GM12878 (cell line): ENCODE data around the gene CACNA2D3. TPM values are rescaled to one million over a fixed set of nuclear protein-coding genes. Genes with fewer than 3 reads are reported as not detected.

Experiments
- ATAC-seq: fragments of 200-7000 bp; cut with Tn5 transposase; 3 replicates; pipeline ENCODE4 v1.9.1; 2020; ENCODE audit warnings: mild to moderate bottlenecking, moderate library complexity
- BruUV-seq: library from RNA; stranded (reverse); fragments of 400-500 nt; replicated peaks from 2 replicates; lab custom pipeline; 2021; lab: Mats Ljungman, UMichigan
- CTCF ChIA-PET: fragments of 300-600 bp; sonication (Branson Sonifier 250); formaldehyde crosslinking; extraction: SDS; loops from one replicate; lab custom pipeline; 2021; ENCODE audit warnings: inconsistent platforms; lab: Yijun Ruan, JAX
- POLR2A ChIA-PET: fragments of 350-600 bp; formaldehyde crosslinking; extraction: SDS; loops from one replicate; lab custom pipeline; 2021; ENCODE audit warnings: inconsistent platforms; lab: Charles Lee
- RAD21 ChIA-PET: fragments of 300-600 bp; sonication (Branson Sonifier 250); formaldehyde crosslinking; loops from one replicate; lab custom pipeline; 2023; ENCODE audit warnings: antibody characterized with exemption; ENCODE audit not compliant: unreplicated experiment; lab: Charles Lee
- SMC1A ChIA-PET: fragments of 300-600 bp; sonication (Branson Sonifier 250); formaldehyde crosslinking; loops from one replicate; lab custom pipeline; 2023; ENCODE audit not compliant: unreplicated experiment, uncharacterized antibody; lab: Charles Lee
- DNase-seq: peaks from one replicate; pipeline ENCODE4 v3.0.0-alpha.2; 2011; ENCODE audit warnings: low read depth, low spot score
- FAIRE-seq: peaks from 3 replicates; lab custom pipeline; 2011; peaks lifted over from hg19 to GRCh38; lab: Jason Lieb, UNC
- H2AFZ ChIP-seq: 2 replicates; pipeline ENCODE4 v1.6.0; 2011; ENCODE audit warnings: low read depth, low read length, control low read depth; ENCODE audit not compliant: control insufficient read depth
- H3K27ac ChIP-seq: 2 replicates; pipeline ENCODE4 v1.5.1; 2011; ENCODE audit warnings: control low read depth; ENCODE audit not compliant: control insufficient read depth, insufficient read depth
- H3K27me3 ChIP-seq, 2 experiments: replicated peaks in 1 of 2; 2 replicates each; pipeline versions ENCODE4 v1.6.0 to v1.6.1; 2011; ENCODE audit warnings: low read length in 1 of 2; ENCODE audit not compliant: control insufficient read depth in 2 of 2, insufficient read depth in 2 of 2
- H3K36me3 ChIP-seq, 2 experiments: 2 replicates each; pipeline ENCODE4 v1.5.1; 2011; ENCODE audit warnings: low read length in 1 of 2; ENCODE audit not compliant: control insufficient read depth in 2 of 2, insufficient read depth in 2 of 2
- H3K4me1 ChIP-seq: 2 replicates; pipeline ENCODE4 v1.6.1; 2011; ENCODE audit warnings: mild to moderate bottlenecking, low read length, moderate library complexity, mixed read lengths; ENCODE audit not compliant: control insufficient read depth, insufficient read depth
- H3K4me2 ChIP-seq: 2 replicates; pipeline ENCODE4 v1.6.0; 2011; ENCODE audit warnings: control low read depth; ENCODE audit not compliant: control insufficient read depth, insufficient read depth
- H3K4me3 ChIP-seq: fragments of 200-600 bp; sonication (generic); 2 replicates; pipeline ENCODE4 v1.5.1; 2016
- H3K79me2 ChIP-seq: 2 replicates; pipeline ENCODE4 v1.6.0; 2011; ENCODE audit warnings: low read length; ENCODE audit not compliant: control insufficient read depth, insufficient read depth
- H3K9ac ChIP-seq: 2 replicates; pipeline ENCODE4 v1.8.0; 2011; ENCODE audit warnings: low read length, control low read depth, mixed read lengths; ENCODE audit not compliant: control insufficient read depth, insufficient read depth
- H3K9me3 ChIP-seq: replicated peaks from 3 replicates; pipeline ENCODE4 v1.5.1; 2011; ENCODE audit warnings: mild to moderate bottlenecking, low read length; ENCODE audit not compliant: control insufficient read depth, insufficient read depth
- H4K20me1 ChIP-seq: 2 replicates; pipeline ENCODE4 v1.6.0; 2011; ENCODE audit not compliant: control insufficient read depth, insufficient read depth
- BRCA1 ChIP-seq: IDR thresholded peaks from 2 replicates; pipeline ENCODE4 v1.6.1; 2011; ENCODE audit warnings: low read depth, low read length, improper control_type of control experiment
- CBX5 ChIP-seq: sonication (generic); IDR thresholded peaks from 2 replicates; pipeline ENCODE4 v1.6.1; 2016; ENCODE audit warnings: low read depth, moderate library complexity, mild to moderate bottlenecking, inconsistent platforms
- GABPA ChIP-seq: IDR thresholded peaks from 2 replicates; pipeline ENCODE4 v1.6.1; 2014; ENCODE audit warnings: antibody characterized with exemption, low read depth, mild to moderate bottlenecking, inconsistent platforms
- IKZF2 ChIP-seq, 2 experiments: fragments of 450-650 bp; IDR thresholded peaks; 2 replicates each; pipeline ENCODE4 v1.6.1; 2017; ENCODE audit warnings: mild to moderate bottlenecking in 2 of 2, moderate library complexity in 2 of 2
- IRF4 ChIP-seq: IDR thresholded peaks from 2 replicates; pipeline ENCODE4 v1.6.1; 2011; ENCODE audit warnings: low read depth, low read length
- NFYA ChIP-seq: IDR thresholded peaks from 2 replicates; pipeline ENCODE4 v1.6.1; 2011; ENCODE audit warnings: low read depth, mild to moderate bottlenecking, low read length, improper control_type of control experiment, borderline replicate concordance
- NRF1 ChIP-seq: conservative IDR thresholded peaks from 2 replicates; pipeline ENCODE4 v1.6.1; 2011; ENCODE audit warnings: mild to moderate bottlenecking, low read depth, low read length, improper control_type of control experiment
- PKNOX1 ChIP-seq: fragments of 450-650 bp; IDR thresholded peaks from 2 replicates; pipeline ENCODE4 v1.6.1; 2016; ENCODE audit warnings: mild to moderate bottlenecking
- POLR2AphosphoS5 ChIP-seq: IDR thresholded peaks from 2 replicates; pipeline ENCODE4 v1.6.1; 2011; ENCODE audit warnings: mild to moderate bottlenecking, low read length, inconsistent platforms
- SP1 ChIP-seq: IDR thresholded peaks from one replicate; pipeline ENCODE4 v1.6.1; 2011; ENCODE audit warnings: low read depth, low read length
- SREBF2 ChIP-seq: IDR thresholded peaks from 2 replicates; pipeline ENCODE4 v1.6.1; 2012; ENCODE audit warnings: mild to moderate bottlenecking, low read length
- STAT3 ChIP-seq: IDR thresholded peaks from 2 replicates; pipeline ENCODE4 v1.6.1; 2011; ENCODE audit warnings: low read depth, low read length, improper control_type of control experiment
- TAF1 ChIP-seq: IDR thresholded peaks from 2 replicates; pipeline ENCODE4 v1.6.1; 2011; ENCODE audit warnings: mild to moderate bottlenecking, low read depth, low read length, borderline replicate concordance
- ZNF217 ChIP-seq: fragments of 450-650 bp; IDR thresholded peaks from 2 replicates; pipeline ENCODE4 v1.6.1; 2017; ENCODE audit warnings: antibody characterized with exemption, mild to moderate bottlenecking
- ZNF592 ChIP-seq: fragments of 450-650 bp; IDR thresholded peaks from 2 replicates; pipeline ENCODE4 v1.6.1; 2017; ENCODE audit warnings: mild to moderate bottlenecking, moderate library complexity
- WGBS: methylation state at CpG from one replicate; pipeline ENCODE4 v1.1.6; 2016; ENCODE audit warnings: low lambda C conversion rate; ENCODE audit not compliant: insufficient replicate concordance, insufficient coverage; ENCODE audit errors: missing lambda C conversion rate; 5-methylcytosine and 5-hydroxymethylcytosine counted together
- in situ Hi-C: fragments of 300-500 bp; cut with MboI; formaldehyde crosslinking; loops from 9 replicates; pipeline ENCODE4 v1.14.3; 2018; ENCODE audit warnings: mixed read lengths
- intact Hi-C: fragments of 100-400 bp; cut with micrococcal nuclease; formaldehyde crosslinking; loops from one replicate; pipeline ENCODE4 v1.14.2; 2022; ENCODE audit not compliant: unreplicated experiment
- polyA plus RNA-seq, 11 experiments: library from polyadenylated mRNA; depleted of rRNA in 4 of 11; unstranded in 6 of 11; stranded (reverse) in 5 of 11; fragments of >200 nt; fragmentation: Nextera tagmentation in 4 of 11; fragmentation: Illumina TruSeq in 1 of 11; extraction: Ambion mirVana in 4 of 11; extraction: Trizol in 1 of 11; gene quantifications; 1 replicate in 1 of 11; 2 replicates in 10 of 11; pipeline versions ENCODE4 v1.2.1 to v1.2.3, GENCODE V29; 2011 to 2016; ENCODE audit warnings: inconsistent platforms in 2 of 11, missing spikeins in 2 of 11, low read depth in 1 of 11
- total RNA-seq, 4 experiments: library from RNA; depleted of rRNA in 3 of 4; stranded (reverse); fragments of >200 nt in 3 of 4; fragmentation: Illumina TruSeq in 1 of 4; extraction: Trizol in 1 of 4; gene quantifications; 2 replicates each; pipeline versions ENCODE4 v1.2.1 to v1.2.3, GENCODE V29; 2013 to 2021

Gene CACNA2D3
- total and polyA plus RNA-seq, 10 of the 15 experiments (the other 5 are each of a cell fraction or from before 2014, with no cell fraction given), result not detected

- in situ Hi-C loops, result no loop called here
- CTCF ChIA-PET, result interaction anchor here (1.0 kb wide), 1 partner anchor 8 kb away, joined by 3 read pairs; no protein-coding TSS in a partner anchor
Observed at GRCh38 chr3:54845011-54845410, 722.7 kb downstream of the CACNA2D3 start.

GRCh38 chr3:54845551-54845950 lies 723.2 kb downstream of the CACNA2D3 start:
- no peak for FAIRE-seq
- DNase-seq, result no peak
- Histone ChIP-seq H3K4me1 (no peaks in the 10 kb centered on the region), H3K9me3 (no peaks in the 10 kb centered on the region), H3K27me3 (no peaks in the 10 kb centered on the region; a peak in 1 of 4 replicates), H3K79me2 (no peaks in the 10 kb centered on the region), H4K20me1 (no peaks in the 10 kb centered on the region), H3K4me3 (no peak overlapping the region), H3K36me3 (no peaks in the 10 kb centered on the region), H3K9ac (no peak overlapping the region), H2AFZ (no peak overlapping the region), H3K4me2 (no peak overlapping the region), H3K27ac (no peak overlapping the region)
- POLR2A ChIA-PET, result no interaction called here
- in situ Hi-C loops (no loop called here), intact Hi-C loops (no loop called here)
- TF ChIP-seq STAT3 (no peak), PKNOX1 (no peak), IRF4 (no peak), ZNF217 (no peak), TAF1 (no peak), ZNF592 (no peak), SP1 (no peak), SREBF2 (no peak), IKZF2 (IDR thresholded peaks at IDR 0.05) (no peak), GABPA (no peak), POLR2AphosphoS5 (no peak), CBX5 (no peak), NFYA (no peak), BRCA1 (no peak)
- BruUV-seq, result no TSS peak
- 25% methylated on average over 5 of the region's 5 CpGs for WGBS
- RAD21 ChIA-PET, result no interaction called here
- SMC1A ChIA-PET, result no interaction called here
- no peak for ATAC-seq
- CTCF ChIA-PET, result interaction anchor here (1.0 kb wide), 1 partner anchor 8 kb away, joined by 3 read pairs; no protein-coding TSS in a partner anchor

More at GRCh38 chr3:54845011-54845410, 722.7 kb downstream of the CACNA2D3 start:
- ChIA-PET SMC1A (no interaction called here), RAD21 (no interaction called here), POLR2A (no interaction called here)
- Histone ChIP-seq H2AFZ (no peak overlapping the region), H3K36me3 (no peaks in the 10 kb centered on the region), H3K27ac (no peak overlapping the region), H4K20me1 (no peaks in the 10 kb centered on the region), H3K4me1 (no peaks in the 10 kb centered on the region), H3K4me3 (no peak overlapping the region), H3K27me3 (no peaks in the 10 kb centered on the region; a peak in 1 of 4 replicates), H3K4me2 (no peak overlapping the region), H3K9ac (no peak overlapping the region), H3K79me2 (no peaks in the 10 kb centered on the region), H3K9me3 (no peaks in the 10 kb centered on the region)
- intact Hi-C loops, result no loop called here
- 16% methylated on average over 4 of the region's 4 CpGs for WGBS
- BruUV-seq, result no TSS peak
- no peak for DNase-seq
- no peak for ATAC-seq
- TF ChIP-seq NRF1, result no peak
- FAIRE-seq, result no peak
